Measurements from ENCODE around the gene COPE. TPM values are rescaled to one million over a fixed set of nuclear protein-coding genes. Genes with fewer than 3 reads are reported as not detected.

The COPE gene
- polyA plus RNA-seq, 3 donors = 93.3 to 142 (median 113) TPM

GRCh38 chr19:18879579-18880373 is 39.4 kb downstream of the COPE start:
- DNase-seq (ENCODE audit: extremely low read depth in 1 of 11, low read depth in 9 of 11, low spot score in 4 of 11) = no peak

- DNase-seq (ENCODE audit: extremely low read depth in 1 of 11, low read depth in 9 of 11, low spot score in 4 of 11) = no peak
These were observed 40.2 kb downstream of the COPE start for GRCh38 chr19:18878858-18879578.

DNA sequence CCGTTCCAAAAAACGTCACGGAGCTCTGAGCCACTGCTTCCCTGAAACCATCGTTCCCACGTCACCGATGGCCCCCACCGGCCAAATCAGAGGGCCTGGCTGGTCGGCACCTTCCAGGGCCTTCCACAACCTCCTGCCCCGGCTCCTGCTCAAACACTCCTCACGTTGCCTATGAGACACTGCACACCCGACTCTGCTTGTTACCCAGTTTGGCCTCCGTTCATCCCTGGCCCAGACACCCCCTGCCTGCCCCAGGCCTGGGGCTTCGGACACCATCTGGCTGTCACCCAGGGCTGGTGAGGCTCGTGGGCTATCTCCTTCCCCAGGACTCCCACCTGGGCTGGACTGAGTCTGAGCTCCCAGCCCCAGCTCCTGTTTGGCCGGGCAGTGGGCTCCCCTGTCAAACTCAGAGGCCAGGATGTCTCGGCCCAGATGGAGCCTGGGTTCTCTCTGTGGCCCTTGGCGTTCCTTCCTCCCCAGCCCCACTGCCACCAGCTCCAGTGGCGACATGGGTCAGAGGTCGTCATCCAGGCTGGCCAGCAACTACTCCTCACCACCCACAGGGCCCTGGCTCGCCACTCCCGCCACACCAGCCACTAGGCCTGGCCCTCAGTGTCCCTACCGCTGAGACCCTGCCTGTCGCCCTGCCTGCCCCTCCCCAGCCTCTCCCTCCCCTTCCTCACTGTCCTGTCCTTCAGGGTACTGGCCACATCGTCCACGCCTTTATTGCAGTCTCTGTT is 41.0 kb downstream of the COPE start:
- no peak for DNase-seq (ENCODE audit: extremely low read depth in 1 of 11, low read depth in 9 of 11, low spot score in 4 of 11)

DNA sequence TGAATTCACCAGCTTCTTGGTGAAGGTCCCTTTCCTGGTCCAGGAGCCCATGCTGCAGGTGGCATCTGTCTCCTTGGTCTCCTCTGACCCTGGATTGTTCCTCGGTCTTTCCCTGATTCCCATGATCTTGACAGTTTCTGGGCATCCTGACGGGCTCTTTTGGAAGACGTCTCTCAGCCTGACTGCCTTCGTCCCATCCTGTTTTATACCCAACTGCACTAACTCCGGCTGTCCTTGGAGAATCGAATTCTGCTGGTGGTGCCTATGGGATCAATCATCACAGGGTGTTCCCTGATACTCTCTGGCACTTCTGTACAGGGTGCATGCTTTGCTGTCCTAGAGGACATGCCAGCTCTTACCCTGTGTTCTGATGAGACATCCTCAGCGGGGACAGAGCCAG is 42.3 kb downstream of the COPE start:
- DNase-seq (ENCODE audit: extremely low read depth in 1 of 11, low read depth in 9 of 11, low spot score in 4 of 11) = no peak

DNA sequence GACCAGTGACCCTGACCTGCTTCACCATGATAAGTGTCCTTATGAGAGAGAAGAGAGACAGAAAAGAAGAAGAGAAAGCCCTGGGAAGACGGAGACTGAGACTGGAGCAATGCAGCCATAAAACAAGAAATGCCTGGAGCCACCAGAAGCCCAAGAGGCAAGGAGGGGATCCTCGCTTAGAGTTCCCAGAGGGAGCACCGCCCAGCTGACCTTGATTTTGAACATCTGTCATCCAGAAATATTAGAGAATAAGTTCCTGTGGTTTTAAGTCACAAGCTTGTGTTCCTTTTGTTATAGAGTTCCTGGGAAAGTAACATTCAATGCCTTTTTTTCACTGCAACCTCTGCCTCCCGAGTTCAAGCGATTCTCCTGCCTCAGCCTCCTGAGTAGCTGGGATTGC is 43.5 kb downstream of the COPE start:
- no peak for DNase-seq (ENCODE audit: extremely low read depth in 1 of 11, low read depth in 9 of 11, low spot score in 4 of 11)

DNA sequence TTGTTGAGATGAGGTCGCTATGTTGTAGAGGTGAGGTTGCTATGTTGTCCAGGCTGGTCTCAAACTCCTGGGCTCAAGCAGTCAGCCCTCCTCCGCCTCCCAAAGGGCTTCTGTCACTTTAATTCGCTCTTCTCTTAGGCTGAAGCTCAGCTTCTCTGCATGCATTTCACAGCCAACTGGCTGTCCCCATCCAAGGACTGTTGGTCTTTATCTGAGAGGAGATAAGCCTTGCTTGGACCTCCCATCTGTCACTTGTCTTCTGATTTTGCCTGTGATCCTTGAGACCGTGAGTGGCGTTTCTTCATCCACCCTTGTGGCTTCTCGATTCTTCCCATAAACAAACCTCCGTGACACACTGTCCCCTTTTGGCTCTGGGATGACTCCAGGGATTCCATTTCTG is 47.6 kb downstream of the COPE start:
- DNase-seq (ENCODE audit: extremely low read depth in 1 of 11, low read depth in 9 of 11, low spot score in 4 of 11) = no peak

- DNase-seq (ENCODE audit: extremely low read depth in 1 of 11, low read depth in 9 of 11, low spot score in 4 of 11) = no peak
These were observed 48.5 kb downstream of the COPE start for GRCh38 chr19:18870531-18871172.

DNA sequence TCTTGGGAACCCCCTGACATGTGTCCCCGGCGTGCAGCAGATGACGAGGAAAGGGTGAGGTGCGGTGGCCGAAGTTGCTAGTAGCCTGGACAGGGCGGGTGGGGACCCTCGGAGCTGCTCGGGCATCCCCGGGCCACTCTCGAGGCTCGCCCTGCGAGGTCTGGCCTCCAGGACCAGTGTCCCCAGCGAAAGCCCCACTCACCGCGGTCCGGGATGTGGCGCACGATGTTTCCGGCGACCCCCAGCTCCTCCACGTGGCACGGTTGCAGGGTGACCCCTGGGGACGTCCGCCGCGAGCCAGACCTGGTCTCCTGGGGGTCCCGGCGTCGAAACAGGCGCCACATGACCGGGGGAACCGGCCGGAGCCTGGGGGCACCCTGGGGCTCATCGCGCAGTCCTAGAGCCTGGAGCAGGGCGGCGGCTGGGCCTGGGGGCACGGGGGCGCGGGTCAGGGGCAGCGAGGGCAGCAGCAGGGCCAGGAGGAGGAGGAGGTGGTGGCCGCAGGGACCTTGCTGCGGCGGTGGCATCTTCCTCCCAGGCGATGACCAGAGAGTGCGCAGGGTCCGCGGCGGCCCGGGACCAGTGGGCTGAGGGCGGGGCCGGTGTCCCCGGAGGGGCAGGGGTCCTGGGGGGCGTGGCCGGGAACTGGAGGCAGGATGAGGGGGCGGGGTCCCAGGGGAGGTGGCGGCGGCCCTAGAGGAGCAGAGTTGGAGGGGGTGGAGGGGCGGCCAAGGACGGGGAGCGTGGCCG is 49.2 kb downstream of the COPE start:
- no peak for DNase-seq (ENCODE audit: extremely low read depth in 1 of 11, low read depth in 9 of 11, low spot score in 4 of 11)

GRCh38 chr19:18869023-18869618 is 50.1 kb downstream of the COPE start:
- DNase-seq (ENCODE audit: extremely low read depth in 1 of 11, low read depth in 9 of 11, low spot score in 4 of 11) = no peak

DNA sequence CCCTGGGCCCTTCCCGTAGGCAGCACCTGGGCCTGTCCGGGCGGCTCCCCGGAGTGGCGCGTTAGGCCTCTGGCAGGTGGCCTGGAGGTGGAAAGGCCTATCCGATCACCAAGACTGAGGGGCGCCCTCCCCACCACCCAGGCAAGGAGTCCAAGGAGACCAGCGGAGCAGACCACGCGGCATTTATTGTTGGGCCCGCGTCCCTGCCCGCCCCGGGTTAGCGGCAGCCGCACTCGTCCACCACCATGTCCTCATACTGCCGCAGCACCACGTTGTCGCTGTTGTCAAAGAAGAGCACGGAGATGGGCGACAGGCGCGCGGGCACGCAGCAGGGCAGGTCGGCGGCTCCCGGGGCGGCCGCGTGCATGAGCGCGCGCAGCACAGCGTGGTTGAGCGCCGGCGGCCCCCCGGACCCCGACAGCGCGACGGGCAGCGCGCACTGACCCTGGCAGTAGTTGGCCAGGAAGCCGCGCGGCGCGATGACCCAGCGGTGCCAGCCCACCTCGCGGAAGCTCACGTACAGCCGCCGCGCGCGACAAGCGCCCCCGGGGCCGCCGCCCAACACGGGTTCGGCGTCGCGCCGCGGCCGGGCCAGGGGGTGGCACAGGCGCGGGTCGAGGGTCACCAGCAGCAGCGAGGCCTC is 50.7 kb downstream of the COPE start:
- DNase-seq (ENCODE audit: extremely low read depth in 1 of 11, low read depth in 9 of 11, low spot score in 4 of 11) = no peak

DNA sequence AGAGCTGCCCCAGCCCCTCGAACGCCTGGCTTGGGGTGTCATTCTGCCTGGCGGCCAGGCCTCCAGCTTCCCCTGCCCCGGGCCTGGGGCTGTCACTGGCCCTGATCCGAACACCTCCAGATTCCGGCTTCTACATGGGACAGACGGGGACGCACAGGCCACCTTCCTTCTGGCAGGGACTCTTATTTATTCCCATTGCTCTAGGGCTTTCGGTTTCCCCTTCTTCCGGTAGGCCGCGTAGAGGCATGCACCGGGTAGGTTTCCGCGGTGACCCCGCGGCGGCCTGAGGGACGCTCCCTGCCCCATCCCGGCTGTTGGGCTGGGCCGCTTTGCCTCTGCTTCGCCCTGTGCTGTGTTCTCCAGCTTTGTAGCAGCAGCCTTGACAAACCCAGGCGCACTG is 51.4 kb downstream of the COPE start:
- DNase-seq (ENCODE audit: extremely low read depth in 1 of 11, low read depth in 9 of 11, low spot score in 4 of 11) = no peak

- no peak for DNase-seq (ENCODE audit: extremely low read depth in 1 of 11, low read depth in 9 of 11, low spot score in 4 of 11)
These were observed 52.0 kb downstream of the COPE start for GRCh38 chr19:18867199-18867598.

- DNase-seq (ENCODE audit: extremely low read depth in 1 of 11, low read depth in 9 of 11, low spot score in 4 of 11) = no peak
These were observed 52.4 kb downstream of the COPE start for GRCh38 chr19:18866800-18867123.

- DNase-seq (ENCODE audit: extremely low read depth in 1 of 11, low read depth in 9 of 11, low spot score in 4 of 11) = peak in 2 of 11 donors; percentile 50 to 59
These were observed 53.0 kb downstream of the COPE start for GRCh38 chr19:18865973-18866799.

- DNase-seq (ENCODE audit: extremely low read depth in 1 of 11, low read depth in 9 of 11, low spot score in 4 of 11) = no peak
These were observed 53.8 kb downstream of the COPE start for GRCh38 chr19:18865106-18865972.

- DNase-seq (ENCODE audit: extremely low read depth in 1 of 11, low read depth in 9 of 11, low spot score in 4 of 11) = no peak
These were observed 55.3 kb downstream of the COPE start for GRCh38 chr19:18863843-18864362.
